Astrocyte (in vitro differentiated cells and primary cell): ENCODE data around the gene WSCD2.

Experiments used
- CTCF ChIP-seq: IDR thresholded peaks from 2 replicates; pipeline ENCODE4 v1.5.1; 2011; ENCODE audit warnings: low read depth, mild to moderate bottlenecking, inconsistent platforms, low read length, moderate library complexity; ENCODE audit not compliant: insufficient read depth
- EZH2 ChIP-seq: IDR thresholded peaks from 2 replicates; pipeline ENCODE4 v1.6.1; 2012; ENCODE audit warnings: mild to moderate bottlenecking, low read length, inconsistent platforms; ENCODE audit not compliant: insufficient read depth

DNA sequence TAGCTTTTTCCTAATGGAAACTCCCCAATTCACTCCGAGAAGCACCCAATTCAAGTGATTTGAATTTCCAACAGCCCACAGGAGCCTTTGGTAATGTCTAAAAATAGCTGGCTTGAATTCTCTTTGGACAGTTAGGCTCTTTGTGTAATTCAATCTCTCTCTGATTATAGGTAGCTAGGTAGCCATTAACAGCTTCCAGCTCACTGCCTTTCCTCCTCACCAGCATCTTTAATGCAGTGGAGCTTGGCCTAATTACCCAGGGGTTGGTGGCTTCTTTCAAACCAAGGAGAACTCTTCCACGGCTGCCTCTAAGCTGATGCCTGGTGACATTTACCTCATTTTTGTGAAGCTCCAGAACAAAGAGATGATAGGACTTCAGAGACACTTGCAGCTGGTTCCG lies 86.4 kb downstream of the WSCD2 start:
- TF ChIP-seq CTCF (no peak), EZH2 (no peak)
